GM18511 (cell line): Measurements from ENCODE around the gene ZFR.
A peak's percentile ranks its signal among the peaks of the same experiment; 100 is the strongest.
"Not testable (repeated sequence)": the region's sequence is repeated elsewhere in the genome, so short reads cannot be mapped to it uniquely, and the experiment has no call there.

ENCODE experiments used
- ATAC-seq: cut with Tn5 transposase; IDR thresholded peaks from one replicate; pipeline ENCODE4 v1.9.1; 2021; ENCODE audit warnings: mild to moderate bottlenecking, moderate library complexity; ENCODE audit not compliant: unreplicated experiment

The ZFR gene

DNA sequence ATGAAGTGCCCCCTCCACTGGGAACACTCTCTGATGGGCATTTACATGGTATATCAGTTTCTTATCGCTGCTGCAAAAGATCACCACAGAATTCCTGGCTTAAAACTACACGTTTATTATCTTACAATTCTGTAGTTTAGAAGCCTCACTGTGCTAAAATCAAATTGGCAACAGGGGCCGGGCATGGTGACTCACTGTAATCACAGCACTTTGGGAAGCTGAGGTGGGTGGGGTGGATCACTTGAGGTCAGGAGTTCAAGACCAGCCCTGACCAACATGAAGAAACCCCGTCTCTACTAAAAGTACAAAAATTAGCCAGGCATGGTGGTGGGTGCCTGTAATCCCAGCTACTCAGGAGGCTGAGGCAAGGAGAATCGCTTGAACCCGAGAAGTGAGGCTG, 7.8 kb upstream of the ZFR start:
- not testable (repeated sequence) for ATAC-seq

DNA sequence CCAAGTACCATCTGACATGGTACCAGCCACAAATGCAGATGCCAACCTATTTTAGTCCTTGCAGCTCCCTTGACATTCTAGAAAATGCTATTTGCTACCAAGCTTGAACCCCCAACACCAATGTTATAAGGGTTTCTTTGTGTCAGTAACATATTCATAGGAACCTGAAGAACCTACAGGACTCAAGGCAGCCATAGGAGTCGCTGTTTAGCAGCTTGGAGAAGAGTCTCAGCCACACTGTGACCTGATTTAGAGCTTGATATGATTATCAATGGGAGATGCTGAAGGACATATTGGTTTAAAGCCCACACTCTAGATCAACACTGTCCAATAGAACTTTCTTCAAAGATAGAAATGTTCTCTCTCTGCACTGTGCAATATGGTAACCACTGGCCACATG, 6.4 kb upstream of the ZFR start:
- no peak for ATAC-seq

DNA sequence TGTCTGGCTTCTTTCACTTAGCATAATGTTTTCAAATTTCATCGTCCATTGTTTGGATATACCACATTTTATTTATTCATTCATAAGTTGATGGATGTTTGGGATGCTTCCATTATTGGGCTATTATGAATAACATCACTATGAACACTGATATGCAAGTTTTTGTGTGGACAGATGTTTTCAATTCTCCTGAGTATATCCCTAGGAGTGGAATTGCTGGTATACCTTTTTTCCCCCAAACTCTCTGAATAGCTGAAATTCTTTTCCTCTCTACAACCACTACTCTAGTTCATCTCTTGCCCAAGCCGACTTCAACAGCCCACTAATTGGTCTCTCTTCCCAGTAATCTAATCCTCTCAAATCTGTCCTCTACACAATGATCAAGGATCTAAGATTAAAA, 4.7 kb upstream of the ZFR start:
- no peak for ATAC-seq

DNA sequence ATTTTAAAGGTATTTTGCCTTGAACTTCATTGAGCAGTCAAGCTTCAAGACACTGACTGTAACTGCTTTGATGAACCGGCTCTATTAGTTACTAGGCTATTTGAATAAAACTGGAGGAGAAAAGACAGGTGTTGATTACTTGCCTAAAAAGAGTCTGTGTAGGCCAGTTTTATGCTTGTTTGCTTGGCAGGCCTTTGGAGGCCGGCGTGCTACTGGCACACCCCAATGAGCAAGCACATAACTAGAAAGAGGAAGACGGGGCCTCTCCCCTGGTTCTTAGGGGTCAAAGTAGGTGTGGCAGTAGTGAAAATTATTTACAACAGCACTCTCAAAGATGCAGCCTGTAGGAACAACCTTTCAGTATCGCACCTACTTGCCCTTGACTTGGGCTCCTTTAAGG, 2.1 kb upstream of the ZFR start:
- ATAC-seq: no peak

DNA sequence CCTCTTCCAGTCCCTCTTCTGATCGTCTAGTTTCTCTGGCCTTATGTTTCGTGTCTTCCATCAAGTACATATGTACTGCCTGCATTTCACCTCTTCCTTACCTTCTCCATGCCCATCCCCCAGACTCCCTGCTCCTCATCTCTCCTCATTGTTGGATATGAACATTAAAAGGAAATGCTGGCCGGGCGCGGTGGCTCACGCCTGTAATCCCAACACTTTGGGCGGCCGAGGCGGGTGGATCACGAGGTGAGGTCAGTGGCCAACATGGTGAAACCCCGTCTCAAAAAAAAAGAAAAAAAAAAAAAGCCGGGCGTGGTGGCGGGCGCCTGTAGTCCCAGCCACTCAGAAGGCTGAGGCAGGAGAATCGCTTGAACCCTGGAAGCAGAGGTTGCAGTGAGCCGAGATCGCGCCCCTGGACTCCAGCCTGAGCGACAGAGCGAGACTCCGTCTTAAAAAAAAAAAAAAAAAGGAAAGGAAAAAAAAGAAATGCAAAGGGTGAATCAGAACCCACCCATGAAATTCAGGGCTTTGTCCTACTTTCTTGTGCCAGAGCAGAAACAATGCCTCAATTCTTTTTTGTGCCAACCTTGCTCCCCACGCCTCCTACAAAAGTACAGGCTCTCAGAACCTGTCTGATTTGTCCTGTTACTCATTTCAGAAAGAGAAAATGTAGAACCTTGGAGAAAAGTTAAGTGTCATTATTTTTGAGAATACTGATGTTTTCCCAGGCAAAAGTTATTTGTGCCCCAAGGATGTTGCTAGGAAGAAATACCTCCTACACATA, 1.5 kb upstream of the ZFR start:
- no peak for ATAC-seq

DNA sequence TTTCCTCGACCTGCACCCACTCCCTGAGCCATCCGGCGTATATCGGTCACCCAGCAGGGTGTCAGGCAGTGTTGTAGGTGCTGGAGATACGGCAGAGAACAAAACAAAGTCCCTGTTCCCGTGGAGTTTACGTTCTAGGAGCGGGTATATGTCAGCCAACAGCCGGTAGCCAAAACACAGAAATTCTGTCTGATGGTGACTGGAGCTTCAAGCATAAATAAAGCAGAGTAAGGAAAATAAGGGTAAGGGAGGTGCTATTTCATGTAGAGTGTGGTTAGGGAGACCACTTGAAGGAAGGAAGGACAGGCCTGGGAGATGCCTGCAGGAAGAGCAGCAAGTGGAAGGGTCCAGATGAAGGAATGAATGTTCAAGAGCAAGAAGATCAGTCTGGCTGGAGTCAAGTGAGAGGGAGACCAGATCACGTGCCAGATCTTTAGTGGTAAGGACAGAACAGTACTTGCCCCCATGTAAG, 783 bp upstream of the ZFR start:
- ATAC-seq: no peak

DNA sequence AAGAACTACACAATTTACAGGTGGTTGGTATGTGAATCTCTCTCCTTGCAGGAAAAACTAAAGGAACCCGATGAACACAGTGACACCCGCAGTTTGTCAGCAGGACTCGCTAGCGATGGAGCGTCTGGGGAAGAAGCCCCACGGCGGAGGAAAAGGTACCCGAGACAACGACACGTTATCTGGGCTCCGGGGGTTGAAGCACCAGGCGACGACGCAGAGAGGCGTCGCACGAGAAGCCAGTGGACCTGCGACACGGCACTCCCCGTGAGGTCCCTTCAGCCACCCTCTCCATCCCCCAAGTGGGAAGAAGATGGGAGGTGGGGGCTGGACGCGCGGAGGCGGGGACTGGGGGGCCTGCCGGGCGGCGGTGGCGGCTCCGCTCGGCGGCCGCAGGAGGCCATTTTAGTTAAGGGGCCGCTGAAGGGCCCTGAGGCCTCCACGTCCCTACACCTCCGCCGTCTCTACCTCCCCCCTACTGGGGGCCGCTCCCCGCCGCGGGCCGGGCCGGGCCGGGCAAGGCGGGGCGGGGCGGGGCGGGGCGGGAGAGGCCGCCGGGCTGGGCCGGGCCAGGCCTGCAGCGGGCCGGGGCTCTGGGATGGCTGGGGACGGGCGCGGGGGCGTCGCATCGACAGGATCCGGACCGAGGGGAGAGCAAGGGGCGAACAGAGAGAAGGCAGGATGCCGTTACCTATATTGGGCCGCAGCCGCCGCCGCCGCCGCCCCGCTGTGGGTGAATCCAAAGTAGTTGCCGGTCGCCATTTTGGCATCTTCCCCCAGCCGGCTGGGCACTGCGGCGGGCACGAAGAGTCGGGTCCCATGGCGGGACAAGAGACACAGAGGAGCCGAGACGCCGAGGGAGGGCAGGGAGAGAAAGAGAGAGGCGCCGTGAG, 754 bp downstream of the ZFR start:
- ATAC-seq: peak; percentile 63

DNA sequence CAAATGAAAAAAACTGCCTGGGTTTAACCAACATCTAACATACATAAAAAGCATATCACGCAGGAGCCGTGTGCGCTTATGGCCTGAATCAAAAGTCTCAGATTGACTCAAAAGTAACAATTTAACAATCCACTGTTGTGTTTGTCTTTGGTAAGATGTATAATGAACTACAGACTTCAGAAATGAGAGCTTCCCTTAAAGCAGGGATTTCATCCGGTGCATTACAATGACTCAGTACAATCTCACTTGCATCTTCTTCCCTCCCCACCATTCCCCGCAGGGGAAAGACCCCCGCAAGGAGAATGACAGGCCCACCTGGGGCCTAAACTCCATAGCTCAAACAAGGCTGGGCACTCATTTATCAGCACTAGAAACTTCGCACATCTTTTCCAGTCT, 1.4 kb downstream of the ZFR start:
- ATAC-seq: peak; percentile 29

DNA sequence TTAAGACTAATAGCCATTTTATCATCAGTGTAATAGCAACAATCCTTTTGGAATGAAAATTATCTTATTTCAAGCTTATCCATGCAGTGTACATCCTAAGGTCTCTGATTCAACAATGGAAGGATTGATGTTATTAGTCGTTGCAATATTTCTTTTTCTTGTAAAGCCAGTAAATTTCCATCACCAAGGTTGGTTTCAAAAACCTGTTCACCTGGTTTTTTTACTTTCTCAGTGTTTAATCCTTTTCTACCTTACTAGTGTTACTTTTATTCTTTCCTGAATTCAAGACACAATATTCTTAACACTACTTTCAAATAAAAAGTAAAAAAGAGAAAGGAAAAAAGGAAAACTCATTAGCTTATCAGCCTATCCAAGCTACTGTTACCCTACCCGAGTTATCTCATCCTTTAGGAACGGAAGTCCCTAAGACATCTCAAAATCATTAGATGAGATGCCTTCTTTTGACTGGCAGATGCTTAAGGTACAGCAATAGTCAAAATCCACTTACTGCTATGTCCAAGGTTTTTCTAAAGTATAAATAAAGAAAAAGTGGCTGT, 5.4 kb downstream of the ZFR start:
- ATAC-seq: no peak

DNA sequence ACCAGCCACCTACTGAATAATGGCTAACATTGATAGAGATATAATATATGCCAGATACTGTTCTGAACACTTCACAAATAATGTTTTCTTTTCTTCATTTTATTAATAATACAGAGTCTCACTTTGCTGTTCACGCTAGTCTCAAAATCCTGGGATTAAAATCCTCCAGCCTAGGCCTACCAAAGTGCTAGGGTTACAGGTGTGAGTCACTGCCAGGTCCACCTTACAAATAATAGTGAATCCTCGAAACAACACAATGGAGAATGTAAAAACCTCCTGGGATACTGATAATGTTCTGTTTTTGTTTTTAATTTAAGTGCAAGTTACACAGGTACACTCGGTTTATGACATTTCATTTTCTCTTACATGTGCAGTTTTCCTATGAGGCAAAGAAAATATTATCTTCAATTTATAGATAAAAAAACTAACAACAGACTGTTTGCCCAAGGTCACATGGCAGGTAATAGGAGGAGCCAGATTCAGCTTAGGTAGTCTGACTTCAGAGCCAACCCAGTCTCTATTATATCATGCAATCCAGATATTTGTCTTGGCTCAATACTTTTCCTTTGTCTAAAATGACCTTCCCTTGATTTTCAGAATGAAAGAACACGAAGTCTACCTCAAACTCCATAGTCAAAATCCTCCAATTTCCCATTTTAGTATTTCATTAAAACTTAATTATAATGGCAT, 7.8 kb downstream of the ZFR start:
- no peak for ATAC-seq

DNA sequence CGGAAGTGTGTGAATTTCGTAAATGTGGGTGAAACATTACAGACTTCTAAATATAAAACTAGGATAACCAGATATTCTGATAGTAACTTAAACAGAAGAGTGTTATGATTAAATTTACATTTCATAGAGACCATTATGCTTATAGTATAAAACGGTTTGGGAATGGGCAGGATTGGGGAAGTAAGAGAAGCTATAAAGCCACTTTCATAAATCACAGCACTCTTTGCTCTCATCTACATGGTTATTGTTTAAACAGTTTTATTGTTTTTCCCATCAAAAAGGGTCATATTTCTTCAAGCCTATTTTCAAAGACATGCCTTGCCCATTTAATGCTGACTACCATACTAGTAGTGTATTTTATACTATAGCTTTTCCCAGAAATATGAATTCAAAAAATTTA, 9.2 kb downstream of the ZFR start:
- ATAC-seq: no peak

DNA sequence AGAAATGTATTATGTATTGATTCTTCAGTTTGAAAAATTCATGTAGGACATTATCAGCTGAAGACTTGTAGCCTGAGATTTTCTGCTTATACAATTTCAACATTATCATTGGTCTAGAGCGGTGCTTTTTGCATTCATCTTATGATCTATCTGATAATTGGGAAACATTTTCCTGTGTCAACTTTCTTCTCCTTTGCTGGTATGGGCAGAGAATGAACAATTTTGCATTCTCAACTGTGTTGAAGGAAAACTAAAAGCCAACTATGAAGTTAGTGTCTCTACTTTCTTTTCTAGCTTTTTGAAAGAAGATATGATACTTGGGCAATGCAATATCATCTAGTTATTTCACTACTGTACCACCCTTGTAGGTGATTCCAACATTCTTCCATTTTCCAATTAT, 10.3 kb downstream of the ZFR start:
- no peak for ATAC-seq

DNA sequence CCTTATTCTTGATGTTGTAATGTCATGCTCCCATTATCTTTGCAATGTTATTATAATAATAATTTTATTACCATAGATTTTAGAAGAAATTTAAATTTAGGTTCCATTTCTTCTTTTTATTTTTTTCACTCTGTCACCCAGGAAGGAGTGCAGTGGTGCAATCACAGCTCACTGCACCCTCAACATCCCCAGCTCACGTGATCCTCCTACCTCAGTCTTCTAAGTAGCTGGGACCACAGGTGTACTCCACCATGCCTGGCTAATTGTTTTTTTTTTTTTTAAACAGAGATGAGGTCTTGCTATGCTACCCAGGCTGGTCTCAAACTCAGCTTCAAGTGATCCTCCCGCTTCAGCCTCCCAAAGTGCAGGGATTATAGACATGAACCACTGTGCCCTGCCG, 11.9 kb downstream of the ZFR start:
- no peak for ATAC-seq

DNA sequence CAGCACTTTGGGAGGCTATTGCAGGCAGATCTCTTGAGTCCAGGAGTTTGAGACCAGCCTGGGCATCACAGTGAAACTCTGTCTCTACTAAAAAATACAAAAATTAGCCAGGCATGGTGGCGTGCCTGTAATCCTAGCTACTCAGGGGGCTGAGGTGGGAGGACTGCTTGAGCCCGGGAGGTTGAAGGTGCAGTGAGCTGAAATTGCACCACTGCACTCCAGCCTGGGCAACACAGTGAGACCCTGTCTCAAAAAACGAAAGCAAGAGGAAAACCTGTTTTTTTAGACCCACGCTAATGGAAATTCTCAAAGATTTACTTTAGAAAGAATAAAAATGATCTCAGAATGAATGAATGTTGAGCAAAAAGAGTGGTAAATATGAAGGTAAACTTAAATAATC, 13.7 kb downstream of the ZFR start:
- not testable (repeated sequence) for ATAC-seq

DNA sequence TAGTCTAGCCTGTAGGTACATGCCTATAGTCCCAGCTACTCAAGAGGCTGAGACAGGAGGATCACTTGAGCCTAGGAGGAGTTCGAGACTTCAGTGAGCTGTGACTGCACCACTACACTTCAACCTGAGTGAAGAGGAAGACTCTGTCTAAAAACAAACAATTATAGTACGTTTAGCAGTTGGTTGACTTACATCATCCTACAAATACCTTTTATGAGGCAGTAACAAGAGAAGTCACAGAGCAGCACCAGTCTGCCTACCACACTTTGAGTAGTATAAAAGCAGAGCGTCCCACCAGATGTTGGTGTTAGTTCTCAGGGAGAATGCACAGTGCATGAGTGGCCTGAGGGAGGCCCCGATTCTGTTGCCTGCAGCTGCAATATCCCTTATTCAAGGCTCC, 16.1 kb downstream of the ZFR start:
- no peak for ATAC-seq

DNA sequence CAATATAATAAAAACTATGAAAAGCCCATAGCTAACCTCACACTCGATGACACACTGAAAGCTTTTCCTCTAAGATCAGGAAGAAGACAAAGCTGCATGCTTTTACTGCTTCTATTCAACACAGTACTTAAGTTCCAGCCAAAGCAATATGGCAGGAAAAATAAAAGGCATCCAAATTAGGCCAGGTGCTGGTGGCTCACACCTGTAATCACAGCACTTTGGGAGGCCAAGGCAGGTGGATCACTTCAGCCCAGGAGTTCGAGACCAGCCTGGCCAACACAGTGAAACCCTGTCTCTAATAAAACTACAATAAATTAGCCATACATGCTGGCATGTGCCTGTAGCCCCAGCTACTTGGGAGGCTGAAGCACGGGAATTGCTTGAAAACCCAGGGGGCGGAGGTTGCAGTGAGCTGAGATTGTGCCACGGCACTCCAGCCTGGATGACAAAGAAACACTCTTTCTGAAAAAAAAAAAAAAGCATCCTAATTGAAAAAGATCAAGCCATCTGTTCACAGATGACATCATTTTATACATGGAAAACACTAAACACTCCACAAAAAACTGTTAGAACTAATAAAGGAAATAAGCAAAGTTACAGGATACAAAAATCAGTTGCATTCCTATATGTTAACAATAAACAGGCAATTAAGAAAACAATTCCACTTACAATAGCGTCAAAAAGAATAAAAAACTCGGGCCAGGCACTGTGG, 17.9 kb downstream of the ZFR start:
- no peak for ATAC-seq

DNA sequence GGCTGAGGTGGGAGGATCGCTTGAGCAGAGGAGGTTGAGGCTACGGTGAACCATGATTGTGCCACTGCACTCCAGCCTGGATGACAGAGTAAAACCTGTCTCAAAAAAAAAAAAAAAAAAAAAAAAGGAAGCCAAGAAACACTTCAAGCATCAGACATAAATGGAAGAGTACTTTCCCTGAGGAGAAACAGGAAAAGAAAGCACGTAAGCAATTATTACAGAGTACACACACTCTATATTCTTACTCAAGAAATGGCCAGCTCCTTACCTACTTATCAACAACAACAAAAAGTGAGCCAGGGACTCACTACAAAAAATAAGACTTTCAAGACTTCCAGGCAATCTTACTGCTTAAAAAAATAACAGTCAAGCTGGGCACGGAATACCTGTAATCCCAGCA, 21.8 kb downstream of the ZFR start:
- ATAC-seq: no peak

DNA sequence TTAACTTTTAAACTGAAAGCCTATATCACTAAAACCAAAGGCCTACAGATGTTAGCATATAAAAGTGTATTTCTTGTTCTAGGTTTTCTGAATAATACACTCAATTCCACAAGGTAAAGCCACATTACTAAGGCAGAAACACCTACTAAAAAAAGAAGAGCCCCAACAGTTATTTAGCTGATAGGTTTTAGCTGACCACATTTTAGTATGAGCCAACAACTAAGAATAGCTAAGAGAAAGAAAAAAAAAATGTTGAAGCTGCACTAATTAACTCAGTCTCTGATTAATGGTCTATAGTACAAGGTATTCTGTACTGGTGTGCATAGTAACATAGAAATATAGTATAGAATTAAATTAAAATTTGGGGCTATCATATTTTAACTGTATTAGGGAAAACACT, 23.5 kb downstream of the ZFR start:
- peak; percentile 66 for ATAC-seq

DNA sequence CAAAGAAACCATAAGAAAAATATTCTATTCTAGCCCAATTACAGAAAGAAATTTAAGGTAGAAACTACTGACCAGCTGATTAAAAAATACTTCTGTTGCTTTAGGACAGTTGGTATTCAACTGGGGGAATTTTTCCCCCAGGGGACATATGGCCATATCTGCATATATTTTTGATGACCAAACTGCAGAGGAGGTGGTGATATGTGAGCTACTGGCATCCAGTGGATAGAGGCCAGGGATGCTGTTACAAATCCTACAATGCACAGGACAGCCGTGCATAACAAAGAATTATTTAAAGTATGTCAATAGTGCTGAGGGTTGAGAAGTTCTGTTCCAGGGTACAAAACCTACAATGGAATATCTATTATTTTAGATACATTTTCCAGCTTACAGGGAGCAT, 24.0 kb downstream of the ZFR start:
- no peak for ATAC-seq

DNA sequence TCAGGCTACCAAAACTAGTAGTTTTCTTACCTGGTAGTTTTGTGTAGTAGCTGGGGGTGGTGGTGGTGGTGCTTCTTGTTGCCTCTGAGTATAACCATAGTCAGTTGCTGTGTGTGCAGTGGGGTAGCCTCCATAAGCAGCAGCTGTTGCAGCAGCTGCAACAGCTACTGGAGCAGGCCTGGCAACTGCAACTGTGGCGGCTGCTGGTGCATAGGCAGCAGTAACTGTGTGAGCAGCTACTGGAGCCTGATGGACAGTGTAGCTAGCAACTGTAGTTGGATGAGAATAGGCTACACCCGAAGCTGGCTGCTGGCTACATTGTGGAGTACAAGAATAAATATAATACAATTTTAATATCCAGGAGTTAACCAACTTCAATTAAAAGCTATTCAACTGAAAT, 24.7 kb downstream of the ZFR start:
- no peak for ATAC-seq
